T-cell (primary cell): ENCODE results near the gene REL. TPM values are rescaled to one million over a fixed set of nuclear protein-coding genes. Genes with fewer than 3 reads are reported as not detected.

Experiments used
- ATAC-seq, 4 experiments: fragments of 200-7000 bp in 3 of 4; fragments of 150-1000 bp in 1 of 4; cut with Tn5 transposase; replicated peaks in 1 of 4; 1 replicate in 3 of 4; 2 replicates in 1 of 4; pipeline ENCODE4 v1.10.0; 2021; ENCODE audit warnings: moderate library complexity in 3 of 4, mild to moderate bottlenecking in 2 of 4, moderate number of reproducible peaks in 1 of 4
- CTCF ChIA-PET, 2 donors: fragments of 300-600 bp; sonication (Branson Sonifier 250); formaldehyde crosslinking; loops; one replicate each; lab custom pipeline; 2022; ENCODE audit warnings: antibody characterized with exemption in 2 of 2; lab: Charles Lee
- POLR2A ChIA-PET, 2 donors: fragments of 300-600 bp; sonication (Branson Sonifier 250); formaldehyde crosslinking; loops; one replicate each; lab custom pipeline; 2022; ENCODE audit warnings: antibody characterized with exemption in 2 of 2; lab: Charles Lee
- DNase-seq, 35 experiments: peaks; one replicate each; pipeline versions ENCODE4 v3.0.0 to v3.0.0-alpha.2; 2013 to 2023
- H3K27ac ChIP-seq: one replicate; pipeline ENCODE4 v1.5.1; 2013; ENCODE audit warnings: low read length
- H3K27me3 ChIP-seq, 2 experiments: replicated peaks in 1 of 2; 1 replicate in 1 of 2; 2 replicates in 1 of 2; pipeline versions ENCODE4 v1.6.1 to v1.7.0; 2013; ENCODE audit warnings: low read length in 1 of 2, mixed read lengths in 1 of 2; ENCODE audit not compliant: control insufficient read depth in 2 of 2, insufficient read depth in 2 of 2; ENCODE audit errors: extremely low read depth in 1 of 2
- H3K36me3 ChIP-seq, 2 donors: 1 replicate in 1 of 2; 2 replicates in 1 of 2; pipeline versions ENCODE4 v1.6.1 to v1.7.0; 2013; ENCODE audit warnings: low read length in 1 of 2; ENCODE audit not compliant: control insufficient read depth in 2 of 2, insufficient read depth in 1 of 2; ENCODE audit errors: extremely low read depth in 1 of 2
- H3K4me1 ChIP-seq, 2 experiments: 1 replicate in 1 of 2; 2 replicates in 1 of 2; pipeline versions ENCODE4 v1.6.1 to v1.7.0; 2013; ENCODE audit warnings: low read length in 2 of 2, mixed read lengths in 1 of 2; ENCODE audit not compliant: insufficient read depth in 2 of 2, control insufficient read depth in 1 of 2; ENCODE audit errors: extremely low read depth in 1 of 2
- H3K4me3 ChIP-seq, 2 donors: 1 replicate in 1 of 2; 2 replicates in 1 of 2; pipeline versions ENCODE4 v1.5.1 to v1.7.0; 2013; ENCODE audit warnings: mild to moderate bottlenecking in 2 of 2, low read length in 1 of 2, moderate library complexity in 1 of 2; ENCODE audit not compliant: control insufficient read depth in 1 of 2; ENCODE audit errors: extremely low read depth in 1 of 2
- H3K9me3 ChIP-seq: 2 replicates; pipeline ENCODE4 v1.7.0; 2013
- H3K27ac Mint-ChIP-seq, 2 donors: one replicate each; pipeline ENCODE4 v1.8.0; 2020 to 2021; ENCODE audit warnings: mild to moderate bottlenecking in 2 of 2, mixed read lengths in 2 of 2
- H3K27me3 Mint-ChIP-seq, 2 donors: one replicate each; pipeline ENCODE4 v1.8.0; 2021 to 2022; ENCODE audit warnings: mixed read lengths in 2 of 2
- H3K36me3 Mint-ChIP-seq: one replicate; pipeline ENCODE4 v1.8.0; 2021; ENCODE audit warnings: mixed read lengths
- H3K4me1 Mint-ChIP-seq, 3 donors: one replicate each; pipeline ENCODE4 v1.8.0; 2020 to 2022; ENCODE audit warnings: mixed read lengths in 3 of 3, mild to moderate bottlenecking in 1 of 3
- H3K4me3 Mint-ChIP-seq, 3 donors: one replicate each; pipeline ENCODE4 v1.8.0; 2020 to 2022; ENCODE audit warnings: mild to moderate bottlenecking in 3 of 3, mixed read lengths in 3 of 3, moderate library complexity in 3 of 3
- H3K9me3 Mint-ChIP-seq, 3 donors: one replicate each; pipeline ENCODE4 v1.8.0; 2020 to 2022; ENCODE audit warnings: mixed read lengths in 3 of 3
- WGBS: methylation state at CpG from one replicate; pipeline ENCODE4 v1.1.5; 2013; ENCODE audit warnings: missing lambda C conversion rate; ENCODE audit not compliant: insufficient coverage; 5-methylcytosine and 5-hydroxymethylcytosine counted together
- total RNA-seq, 35 experiments: library from RNA in 6 of 35; stranded (reverse) in 6 of 35; fragments of 120-200 nt in 1 of 35; gene quantifications; one replicate each; pipeline versions ENCODE4 v1.2.1 to v1.2.4 and lab custom pipeline; 2013 to 2026

The REL gene
- total RNA-seq, 5 donors from 2014 or later (not counting 1 experiment from before 2014, with no cell fraction given), result 19.9 to 69.9 (median 25.1) TPM

DNA sequence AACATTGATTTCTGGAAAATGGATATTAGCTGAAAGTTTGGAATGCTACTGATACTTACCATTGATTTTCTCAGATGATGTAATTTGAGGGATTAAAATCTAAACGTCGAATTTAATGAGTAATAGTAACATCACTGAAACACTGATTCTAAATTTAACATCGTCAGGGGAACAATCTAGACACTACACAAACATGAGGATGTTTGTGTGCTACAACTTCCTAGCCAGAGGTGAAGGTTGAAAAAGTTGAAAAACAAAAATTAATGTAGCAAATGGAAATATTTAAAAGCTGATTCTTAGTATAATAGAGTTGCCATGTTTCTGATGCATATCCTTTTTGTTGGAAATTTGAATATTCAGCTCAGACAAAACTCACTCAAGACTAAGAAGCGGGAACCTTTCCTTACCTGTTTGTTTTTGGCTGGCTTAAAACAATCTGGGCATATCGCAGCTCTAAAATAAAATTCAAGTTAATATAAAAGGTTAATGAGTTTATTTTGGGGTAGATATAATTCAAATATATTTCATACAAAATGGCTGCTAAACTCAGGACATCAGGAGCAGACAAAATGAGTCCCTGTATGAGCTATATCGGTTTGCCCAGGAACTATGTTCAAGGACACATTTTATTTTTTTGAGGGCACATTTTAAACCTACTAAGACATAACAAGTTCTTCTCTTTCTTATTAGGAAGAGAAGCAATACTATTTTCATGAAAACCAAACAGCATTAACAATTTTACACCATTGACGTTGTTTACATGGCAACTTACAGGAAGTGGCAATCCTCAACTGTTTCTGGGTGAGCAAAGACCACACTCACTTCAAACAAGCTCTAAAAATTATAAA lies 83.5 kb downstream of the REL start:
- ChIA-PET CTCF (interaction anchor here (0.6 to 1.6 kb wide), 13 partner anchors 11 to 794 kb away, joined by 3 to 6 read pairs (median 3); no protein-coding TSS in a partner anchor), POLR2A (interaction anchor here (0.5 to 2.5 kb wide), 3 partner anchors 42 to 209 kb away, joined by 3 to 13 read pairs (median 4); partner anchors contain the start of genes PAPOLG (in 1 of the 2) and REL (in 1 of the 2))
- Mint-ChIP-seq H3K27ac (peak overlapping the region; percentile 87 to 88), H3K9me3 (no peaks in the 10 kb centered on the region), H3K36me3 (peaks cover 8% of the 10 kb centered on the region), H3K4me1 (peaks cover 37 to 45% (median 44%) of the 10 kb centered on the region in 3 donors), H3K4me3 (peak overlapping the region in 2 of 3 donors; percentile 25 to 40), H3K27me3 (no peaks in the 10 kb centered on the region)
- Histone ChIP-seq H3K36me3 (no peaks in the 10 kb centered on the region), H3K4me1 (peaks cover 5 to 24% of the 10 kb centered on the region in 2 experiments), H3K9me3 (no peaks in the 10 kb centered on the region), H3K4me3 (no peak overlapping the region), H3K27ac (peak overlapping the region; percentile 77), H3K27me3 (no peaks in the 10 kb centered on the region)
- no CpG with 5 or more reads among the region's 7 CpGs for WGBS
- DNase-seq, result peak in 6 of 35 experiments; percentile 4 to 67 (median 10)
- ATAC-seq, result peak; percentile 48 to 82 (median 67)

DNA sequence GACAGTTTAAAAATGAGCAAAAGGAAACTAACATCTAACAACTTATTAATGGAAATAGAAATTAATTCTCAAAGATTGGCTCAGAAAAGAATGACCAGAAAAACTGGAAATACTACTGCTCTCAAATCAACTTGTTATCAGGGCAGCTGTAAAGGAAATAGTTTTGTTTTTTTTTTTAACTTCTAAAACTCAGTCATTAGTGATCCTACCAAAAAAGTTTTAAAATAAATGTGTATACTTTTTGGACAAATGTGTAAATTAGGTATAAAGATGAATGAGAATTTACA lies 84.1 kb downstream of the REL start:
- ATAC-seq (peak in 1 of 4 experiments; percentile 31), DNase-seq (no peak)
- Histone ChIP-seq H3K27ac (peak overlapping the region; percentile 77), H3K36me3 (no peaks in the 10 kb centered on the region), H3K27me3 (no peaks in the 10 kb centered on the region), H3K4me3 (no peak overlapping the region), H3K9me3 (no peaks in the 10 kb centered on the region), H3K4me1 (peaks cover 5 to 24% of the 10 kb centered on the region in 2 experiments)
- Mint-ChIP-seq H3K27ac (peak overlapping the region; percentile 87 to 88), H3K27me3 (no peaks in the 10 kb centered on the region), H3K4me1 (peaks cover 37 to 45% (median 44%) of the 10 kb centered on the region in 3 donors), H3K36me3 (peaks cover 8% of the 10 kb centered on the region), H3K9me3 (no peaks in the 10 kb centered on the region), H3K4me3 (peak overlapping the region in 2 of 3 donors; percentile 25 to 40)
- CTCF ChIA-PET, result interaction anchor here (0.6 to 1.6 kb wide), 11 partner anchors 11 to 291 kb away, joined by 3 to 6 read pairs (median 4); no protein-coding TSS in a partner anchor
- POLR2A ChIA-PET, result interaction anchor here (0.5 to 2.5 kb wide), 3 partner anchors 42 to 210 kb away, joined by 3 to 13 read pairs (median 4); partner anchors contain the start of genes PAPOLG (in 1 of the 2) and REL (in 1 of the 2)

DNA sequence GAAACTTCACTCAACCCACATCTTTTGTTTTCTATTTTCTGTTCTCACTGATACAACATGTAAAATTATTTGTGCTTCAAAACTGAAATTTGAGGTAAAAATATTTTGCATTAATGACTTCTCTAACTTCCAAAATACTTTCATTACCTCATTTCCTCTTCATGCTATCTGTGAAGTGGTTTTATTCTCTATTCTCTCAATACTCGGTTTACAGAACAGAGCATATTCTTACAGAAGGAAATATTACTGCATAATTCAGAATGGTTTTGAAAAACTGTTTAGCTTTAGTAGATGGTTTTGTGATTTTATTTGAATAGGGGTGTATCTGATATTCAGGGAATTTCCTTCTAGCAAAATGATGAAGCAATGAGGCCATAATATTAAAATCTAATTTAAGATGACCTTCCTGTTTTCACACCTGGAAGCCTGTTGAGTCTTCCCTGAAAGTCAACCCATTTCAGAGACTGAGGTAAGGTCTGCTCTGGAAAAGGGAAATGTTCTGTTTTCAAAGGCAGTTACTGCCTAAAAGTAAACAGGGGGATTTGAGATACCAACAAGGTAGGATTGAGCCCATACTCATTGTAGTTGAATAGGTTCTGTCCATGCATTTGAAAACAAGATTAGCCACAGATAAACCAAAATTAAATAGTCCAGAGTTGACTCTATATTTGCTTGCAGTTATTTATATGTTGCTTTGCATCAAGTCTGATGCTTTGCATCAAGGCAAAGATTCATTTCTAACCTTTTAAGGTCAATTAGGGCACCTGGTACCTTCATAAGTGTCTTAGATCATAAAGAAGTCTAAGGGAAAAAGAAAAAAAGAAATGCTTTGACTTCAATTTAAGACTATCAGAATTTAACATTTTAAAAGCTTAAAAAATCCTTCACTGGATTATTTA lies 85.4 kb downstream of the REL start:
- H3K27me3 ChIP-seq, result no peaks in the 10 kb centered on the region
- ChIA-PET POLR2A (interaction anchor here in 1 of 2 donors (1.0 to 2.5 kb wide), 2 partner anchors 85 to 87 kb away, joined by 3 to 13 read pairs; partner anchors contain the start of gene REL), CTCF (interaction anchor here (0.6 to 1.0 kb wide), 3 partner anchors 49 to 99 kb away, joined by 3 to 5 read pairs (median 3); no protein-coding TSS in a partner anchor)
- no peaks in the 10 kb centered on the region for H3K9me3 ChIP-seq
- Mint-ChIP-seq H3K27me3 (no peaks in the 10 kb centered on the region), H3K27ac (peak overlapping the region; percentile 26 to 89), H3K36me3 (peaks cover 8% of the 10 kb centered on the region), H3K4me3 (peak overlapping the region in 2 of 3 donors; percentile 55 to 67), H3K9me3 (no peaks in the 10 kb centered on the region), H3K4me1 (peaks cover 37 to 52% (median 50%) of the 10 kb centered on the region in 3 donors)
- H3K27ac ChIP-seq, result peak overlapping the region; percentile 77
- peak in 1 of 35 experiments; percentile 16 for DNase-seq
- H3K36me3 ChIP-seq, result no peaks in the 10 kb centered on the region
- peak in 2 of 4 experiments; percentile 36 to 70 for ATAC-seq
- no CpG with 5 or more reads among the region's 1 CpG for WGBS
- no peak overlapping the region for H3K4me3 ChIP-seq
- H3K4me1 ChIP-seq, result peaks cover 9 to 26% of the 10 kb centered on the region in 2 experiments

DNA sequence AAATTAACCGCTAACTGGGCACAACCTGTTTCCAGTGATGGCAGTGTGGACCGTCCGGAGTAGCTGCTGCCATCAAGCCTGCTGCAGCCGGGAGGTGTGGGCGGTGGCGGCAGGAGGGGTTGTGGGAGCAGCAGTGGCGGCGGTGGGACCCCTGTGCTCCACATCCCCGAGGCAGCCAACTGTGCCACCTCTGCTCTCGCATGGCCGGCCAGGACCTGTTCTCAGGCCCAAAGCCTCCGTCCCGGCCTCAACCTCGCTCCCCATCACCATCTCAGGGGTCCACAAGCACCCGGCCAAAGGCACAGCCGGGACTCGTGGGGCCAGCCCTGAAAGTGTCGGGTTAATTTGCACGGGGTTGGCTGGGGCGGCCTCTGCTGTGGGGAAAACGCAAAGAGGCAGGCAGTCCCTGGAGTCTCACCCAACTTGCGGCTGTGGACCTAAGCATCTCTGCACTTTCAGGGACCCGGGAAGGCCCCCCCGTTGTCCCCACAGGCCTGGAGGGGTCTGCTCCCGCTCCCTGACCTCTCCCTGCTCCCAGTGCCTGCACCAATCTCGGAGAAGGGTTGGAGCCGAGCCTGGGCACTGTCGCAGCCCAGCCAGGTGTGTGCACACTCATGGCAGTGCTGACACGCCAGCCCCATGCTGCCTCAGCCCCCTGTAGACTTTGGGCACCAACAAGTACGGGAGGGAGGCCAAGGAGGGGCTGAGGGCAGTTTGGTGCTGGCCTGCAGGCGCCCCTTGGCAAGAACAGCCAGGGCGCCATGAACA lies 91.7 kb downstream of the REL start:
- Mint-ChIP-seq H3K27ac (no peak overlapping the region), H3K36me3 (no peaks in the 10 kb centered on the region), H3K4me1 (peaks cover 10 to 23% (median 21%) of the 10 kb centered on the region in 3 donors), H3K27me3 (no peaks in the 10 kb centered on the region), H3K4me3 (no peak overlapping the region), H3K9me3 (no peaks in the 10 kb centered on the region)
- Histone ChIP-seq H3K27me3 (no peaks in the 10 kb centered on the region), H3K27ac (no peak overlapping the region), H3K9me3 (no peaks in the 10 kb centered on the region), H3K4me3 (no peak overlapping the region), H3K4me1 (peaks cover 2 to 6% of the 10 kb centered on the region in 2 experiments), H3K36me3 (peaks cover 0 to 3% of the 10 kb centered on the region in 2 donors)
- ATAC-seq (peak in 1 of 4 experiments; percentile 40), DNase-seq (no peak)
- WGBS, result 96% methylated on average over 29 of the region's 32 CpGs
- CTCF ChIA-PET, result no interaction called here
- POLR2A ChIA-PET, result no interaction called here

DNA sequence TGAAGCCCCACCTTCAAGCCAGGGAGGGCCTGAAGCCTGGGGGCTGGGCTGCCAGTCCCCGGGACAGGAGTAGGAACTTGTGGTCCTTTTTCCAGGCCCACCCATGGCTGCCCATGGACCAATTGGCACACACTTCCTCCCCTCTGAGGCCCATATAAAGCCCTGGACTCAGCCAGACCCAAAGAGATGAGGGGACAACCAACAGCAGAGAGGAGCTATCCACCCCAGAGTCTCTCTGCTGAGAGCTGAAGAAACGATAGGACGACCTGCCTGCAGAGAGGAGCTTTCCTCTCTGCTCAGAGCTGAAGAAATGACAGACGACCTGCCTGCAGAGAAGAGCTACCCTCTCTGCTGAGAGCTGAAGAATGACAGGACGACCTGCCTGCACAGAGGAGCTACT lies 92.3 kb downstream of the REL start:
- POLR2A ChIA-PET, result interaction anchor here in 1 of 2 donors (0.5 kb wide), 1 partner anchor 25 kb away, joined by 5 read pairs; no protein-coding TSS in a partner anchor
- WGBS, result 85% methylated on average over 5 of the region's 5 CpGs

More for the DNA sequence above, 92.3 kb downstream of the REL start:
- Histone ChIP-seq H3K27me3 (no peaks in the 10 kb centered on the region), H3K4me3 (no peak overlapping the region), H3K4me1 (peaks cover 2 to 6% of the 10 kb centered on the region in 2 experiments), H3K9me3 (no peaks in the 10 kb centered on the region), H3K27ac (no peak overlapping the region), H3K36me3 (peaks cover 0 to 3% of the 10 kb centered on the region in 2 donors)
- ATAC-seq (no peak), DNase-seq (no peak)
- no peak overlapping the region for H3K27ac Mint-ChIP-seq
- no peak overlapping the region for H3K4me3 Mint-ChIP-seq
- CTCF ChIA-PET, result interaction anchor here in 1 of 2 donors (0.9 to 1.0 kb wide), 2 partner anchors 25 to 267 kb away, joined by 4 to 5 read pairs; no protein-coding TSS in a partner anchor
- no peaks in the 10 kb centered on the region for H3K27me3 Mint-ChIP-seq
- peaks cover 10 to 20% (median 19%) of the 10 kb centered on the region in 3 donors for H3K4me1 Mint-ChIP-seq
- no peaks in the 10 kb centered on the region for H3K9me3 Mint-ChIP-seq
- H3K36me3 Mint-ChIP-seq, result no peaks in the 10 kb centered on the region
